Natural killer cell (primary cell): ENCODE data around the gene PGAM1. TPM values are rescaled to one million over a fixed set of nuclear protein-coding genes. Genes with fewer than 3 reads are reported as not detected.
"Not testable (repeated sequence)": the region's sequence is repeated elsewhere in the genome, so short reads cannot be mapped to it uniquely, and the experiment has no call there.

Experiments
- ATAC-seq, 3 donors: fragments of 150-1000 bp in 2 of 3; fragments of 200-7000 bp in 1 of 3; cut with Tn5 transposase; 1 replicate in 1 of 3; 2 replicates in 2 of 3; pipeline ENCODE4 v1.10.0; 2021; ENCODE audit warnings: mild to moderate bottlenecking in 2 of 3, moderate library complexity in 2 of 3
- DNase-seq, 2 donors: peaks; one replicate each; pipeline versions ENCODE4 v3.0.0 to v3.0.0-alpha.2; 2013 to 2021; ENCODE audit warnings: mixed read lengths in 1 of 2
- H3K27ac ChIP-seq: one replicate; pipeline ENCODE4 v1.5.1; 2013; ENCODE audit warnings: mild to moderate bottlenecking, low read length
- H3K27me3 ChIP-seq: one replicate; pipeline ENCODE4 v1.6.1; 2013; ENCODE audit warnings: low read length; ENCODE audit not compliant: control insufficient read depth, insufficient read depth
- H3K36me3 ChIP-seq: one replicate; pipeline ENCODE4 v1.6.1; 2013; ENCODE audit warnings: low read length; ENCODE audit not compliant: control insufficient read depth, insufficient read depth
- H3K4me1 ChIP-seq: one replicate; pipeline ENCODE4 v1.6.1; 2013; ENCODE audit warnings: low read length; ENCODE audit not compliant: control insufficient read depth, insufficient read depth
- H3K4me3 ChIP-seq: one replicate; pipeline ENCODE4 v1.5.1; 2013; ENCODE audit warnings: low read length
- H3K9me3 ChIP-seq: one replicate; pipeline ENCODE4 v1.6.1; 2013; ENCODE audit warnings: low read length; ENCODE audit not compliant: control insufficient read depth, insufficient read depth
- H3K27ac Mint-ChIP-seq, 2 donors: one replicate each; pipeline ENCODE4 v1.8.0; 2022; ENCODE audit warnings: mild to moderate bottlenecking in 2 of 2, mixed read lengths in 2 of 2, moderate library complexity in 1 of 2
- H3K27me3 Mint-ChIP-seq, 2 donors: one replicate each; pipeline ENCODE4 v1.8.0; 2022; ENCODE audit warnings: low read depth in 2 of 2, mixed read lengths in 2 of 2
- H3K36me3 Mint-ChIP-seq: one replicate; pipeline ENCODE4 v1.8.0; 2022; ENCODE audit warnings: mixed read lengths
- H3K4me1 Mint-ChIP-seq, 2 donors: one replicate each; pipeline ENCODE4 v1.8.0; 2022; ENCODE audit warnings: mixed read lengths in 2 of 2
- H3K4me3 Mint-ChIP-seq: one replicate; pipeline ENCODE4 v1.8.0; 2022; ENCODE audit warnings: mild to moderate bottlenecking, moderate library complexity, mixed read lengths
- H3K9me3 Mint-ChIP-seq, 2 donors: one replicate each; pipeline ENCODE4 v1.8.0; 2022; ENCODE audit warnings: mixed read lengths in 2 of 2
- CTCF ChIP-seq: fragments of 200-600 bp; IDR thresholded peaks from one replicate; pipeline ENCODE4 v1.8.0; 2022; ENCODE audit warnings: antibody characterized with exemption
- WGBS: methylation state at CpG from one replicate; pipeline ENCODE4 v1.1.7; 2013; ENCODE audit warnings: missing lambda C conversion rate; ENCODE audit not compliant: insufficient coverage; 5-methylcytosine and 5-hydroxymethylcytosine counted together
- intact Hi-C: fragments of 100-400 bp; cut with micrococcal nuclease; formaldehyde crosslinking; loops from one replicate; pipeline ENCODE4 v1.14.2; 2022
- total RNA-seq, 4 donors: library from RNA; stranded (reverse); fragments of 120-200 nt in 1 of 4; gene quantifications; one replicate each; pipeline versions ENCODE4 v1.2.3 to v1.2.4, GENCODE V29; 2013 to 2022

The PGAM1 gene
- total RNA-seq, 3 donors from 2014 or later (not counting 1 experiment from before 2014, with no cell fraction given), result 92.6 to 104 (median 96.0) TPM

GRCh38 chr10:97468162-97468561 is 42.2 kb downstream of the PGAM1 start:
- TF ChIP-seq CTCF, result no peak
- no peaks in the 10 kb centered on the region for H3K27me3 Mint-ChIP-seq
- ATAC-seq (no peak), DNase-seq (no peak)
- no peak overlapping the region for H3K27ac Mint-ChIP-seq
- WGBS, result 80% methylated on average over 3 of the region's 3 CpGs
- H3K27me3 ChIP-seq, result no peaks in the 10 kb centered on the region
- intact Hi-C loops, result no loop called here
- no peaks in the 10 kb centered on the region for H3K9me3 Mint-ChIP-seq
- no peaks in the 10 kb centered on the region for H3K9me3 ChIP-seq
- H3K27ac ChIP-seq, result no peak overlapping the region
- H3K4me1 Mint-ChIP-seq, result no peaks in the 10 kb centered on the region
- no peak overlapping the region for H3K4me3 ChIP-seq
- no peak overlapping the region for H3K4me3 Mint-ChIP-seq
- peaks cover 2% of the 10 kb centered on the region for H3K36me3 Mint-ChIP-seq
- no peaks in the 10 kb centered on the region for H3K4me1 ChIP-seq
- H3K36me3 ChIP-seq, result peaks cover 68% of the 10 kb centered on the region

GRCh38 chr10:97468781-97469180 is 42.8 kb downstream of the PGAM1 start:
- H3K9me3 Mint-ChIP-seq, ATAC-seq, H3K27ac ChIP-seq, H3K9me3 ChIP-seq, H3K4me3 Mint-ChIP-seq, H3K4me1 ChIP-seq, H3K27me3 Mint-ChIP-seq, H3K36me3 Mint-ChIP-seq, H3K27ac Mint-ChIP-seq, H3K4me1 Mint-ChIP-seq, H3K27me3 ChIP-seq, H3K4me3 ChIP-seq, intact Hi-C loops, DNase-seq: not testable (repeated sequence)
- 95% methylated on average over 12 of the region's 12 CpGs for WGBS
- H3K36me3 ChIP-seq, result peaks cover 67% of the 10 kb centered on the region

GRCh38 chr10:97474918-97475317 is 48.9 kb downstream of the PGAM1 start:
- Histone ChIP-seq H3K27ac (no peak overlapping the region), H3K36me3 (peaks cover 77% of the 10 kb centered on the region), H3K9me3 (no peaks in the 10 kb centered on the region), H3K4me1 (no peaks in the 10 kb centered on the region), H3K27me3 (no peaks in the 10 kb centered on the region), H3K4me3 (no peak overlapping the region)
- Mint-ChIP-seq H3K27ac (no peak overlapping the region), H3K36me3 (peaks cover 36% of the 10 kb centered on the region), H3K27me3 (no peaks in the 10 kb centered on the region), H3K9me3 (no peaks in the 10 kb centered on the region), H3K4me1 (no peaks in the 10 kb centered on the region), H3K4me3 (no peak overlapping the region)
- TF ChIP-seq CTCF, result no peak
- ATAC-seq (no peak), DNase-seq (no peak)
- WGBS, result 100% methylated on average over 3 of the region's 4 CpGs
- intact Hi-C loops, result no loop called here

DNA sequence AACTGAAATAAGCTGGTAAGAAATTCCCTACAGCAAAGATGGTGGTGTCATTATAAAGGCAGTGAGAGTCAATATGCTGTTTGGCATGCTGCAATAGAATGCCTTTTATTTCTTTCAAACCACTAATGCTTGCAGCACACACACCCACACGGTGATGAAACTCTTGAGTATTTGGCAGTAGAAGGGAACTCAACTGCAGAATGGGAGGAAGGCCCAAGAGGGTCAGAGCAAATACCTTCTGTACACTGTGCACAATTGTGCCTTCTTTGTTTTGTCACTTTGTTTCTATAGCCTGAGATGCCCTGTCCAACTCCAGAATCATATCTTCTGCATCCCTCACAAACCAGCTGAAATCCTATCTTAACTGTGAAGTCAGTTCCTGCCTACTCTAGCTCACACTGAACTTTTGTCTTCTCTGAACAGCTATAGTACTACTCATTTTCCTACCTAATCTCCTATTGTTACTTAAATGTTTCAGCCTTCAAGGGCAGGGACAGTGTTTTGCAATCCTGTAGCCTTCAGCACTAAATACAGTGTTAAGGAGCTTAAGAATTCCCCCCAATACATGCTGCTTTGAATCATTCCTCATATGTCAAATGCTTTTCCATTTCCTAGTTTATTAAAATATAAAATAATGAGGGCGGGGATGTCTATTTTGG is 50.1 kb downstream of the PGAM1 start:
- no peak overlapping the region for H3K27ac ChIP-seq
- H3K27me3 Mint-ChIP-seq, result no peaks in the 10 kb centered on the region
- H3K27me3 ChIP-seq, result no peaks in the 10 kb centered on the region
- no peaks in the 10 kb centered on the region for H3K4me1 ChIP-seq
- H3K9me3 Mint-ChIP-seq, result no peaks in the 10 kb centered on the region
- H3K36me3 Mint-ChIP-seq, result peaks cover 36% of the 10 kb centered on the region
- H3K4me3 ChIP-seq, result no peak overlapping the region
- TF ChIP-seq CTCF, result no peak
- WGBS, result 100% methylated on average over 1 of the region's 2 CpGs
- H3K9me3 ChIP-seq, result no peaks in the 10 kb centered on the region
- ATAC-seq (no peak), DNase-seq (no peak)
- intact Hi-C loops, result no loop called here
- H3K4me3 Mint-ChIP-seq, result no peak overlapping the region
- no peak overlapping the region for H3K27ac Mint-ChIP-seq
- peaks cover 0 to 2% of the 10 kb centered on the region in 2 donors for H3K4me1 Mint-ChIP-seq
- H3K36me3 ChIP-seq, result peaks cover 78% of the 10 kb centered on the region

DNA sequence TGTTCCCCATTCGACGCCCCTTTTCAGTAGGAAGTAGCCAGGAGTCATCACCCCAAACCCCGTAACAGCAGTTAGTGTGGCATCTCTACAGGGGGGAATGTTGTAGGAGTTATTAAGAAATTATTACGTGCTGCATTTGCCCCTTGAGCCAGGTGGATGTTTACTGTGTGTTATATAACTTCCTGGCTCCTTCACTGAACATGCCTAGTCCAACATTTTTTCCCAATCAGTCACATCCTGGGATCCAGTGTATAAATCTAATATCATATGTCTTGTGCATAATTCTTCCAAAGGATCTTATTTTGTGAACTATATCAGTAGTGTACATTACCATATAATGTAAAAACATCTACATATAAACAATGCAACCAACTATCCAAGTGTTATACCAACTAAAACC is 53.4 kb downstream of the PGAM1 start:
- H3K27me3 Mint-ChIP-seq, DNase-seq, H3K4me3 ChIP-seq, H3K27me3 ChIP-seq, H3K9me3 Mint-ChIP-seq, H3K4me3 Mint-ChIP-seq, ATAC-seq, intact Hi-C loops, H3K9me3 ChIP-seq, H3K27ac Mint-ChIP-seq, H3K4me1 ChIP-seq, H3K27ac ChIP-seq, H3K4me1 Mint-ChIP-seq: not testable (repeated sequence)
- peaks cover 27% of the 10 kb centered on the region for H3K36me3 Mint-ChIP-seq
- peaks cover 79% of the 10 kb centered on the region for H3K36me3 ChIP-seq
- 100% methylated on average over 4 of the region's 4 CpGs for WGBS
